NCI-H69 (cell line): ENCODE results near the gene C3orf18.

ENCODE experiments used
- DNase-seq: peaks from one replicate; lab custom pipeline; 2025; lab: John Stamatoyannopoulos, UW

The C3orf18 gene

GRCh38 chr3:50580683-50581458 is 13.3 kb upstream of the C3orf18 start:
- no peak for DNase-seq

GRCh38 chr3:50577348-50577747 is 9.8 kb upstream of the C3orf18 start:
- no peak for DNase-seq

- DNase-seq: no peak
Observed at GRCh38 chr3:50575372-50575771, 7.8 kb upstream of the C3orf18 start.

- no peak for DNase-seq
Observed at GRCh38 chr3:50574444-50574831, 6.9 kb upstream of the C3orf18 start.

- no peak for DNase-seq
Observed at GRCh38 chr3:50573566-50574443, 6.3 kb upstream of the C3orf18 start.

- DNase-seq: no peak
Observed at GRCh38 chr3:50572801-50573371, 5.3 kb upstream of the C3orf18 start.

- DNase-seq: peak; percentile 54
Observed at GRCh38 chr3:50572158-50572557, 4.6 kb upstream of the C3orf18 start.

- DNase-seq: no peak
Observed at GRCh38 chr3:50571486-50571885, 3.9 kb upstream of the C3orf18 start.

GRCh38 chr3:50570508-50571279 is 3.1 kb upstream of the C3orf18 start:
- DNase-seq: no peak

GRCh38 chr3:50568947-50569749 is 1.6 kb upstream of the C3orf18 start, which contains the start of gene HEMK1:
HEMK1 (plus strand) TSS chr3:50569522; CDS start chr3:50571105, 1,583 bp downstream.
- peak; percentile 92 for DNase-seq

GRCh38 chr3:50567011-50567385 is 549 bp downstream of the C3orf18 start:
- DNase-seq: no peak

GRCh38 chr3:50564321-50564720 is 3.2 kb downstream of the C3orf18 start:
- no peak for DNase-seq

GRCh38 chr3:50563867-50564266 is 3.7 kb downstream of the C3orf18 start:
- DNase-seq: peak; percentile 31

GRCh38 chr3:50562861-50563260 is 4.7 kb downstream of the C3orf18 start:
- DNase-seq: no peak

- DNase-seq: peak; percentile 83
Observed at GRCh38 chr3:50559702-50560101, 7.8 kb downstream of the C3orf18 start.

- no peak for DNase-seq
Observed at GRCh38 chr3:50557915-50558314, 9.6 kb downstream of the C3orf18 start.

GRCh38 chr3:50557106-50557505 is 10.4 kb downstream of the C3orf18 start:
- no peak for DNase-seq

GRCh38 chr3:50554553-50554952 is 13.0 kb downstream of the C3orf18 start:
- DNase-seq: no peak

- no peak for DNase-seq
Observed at GRCh38 chr3:50552598-50552997, 14.9 kb downstream of the C3orf18 start.

- DNase-seq: no peak
Observed at GRCh38 chr3:50551681-50552435, 15.7 kb downstream of the C3orf18 start.
